Nephron (organoid): ENCODE data around the gene CDH13.

Experiments used
- H3K27ac Mint-ChIP-seq, 3 experiments: 2 replicates each; pipeline ENCODE4 v1.8.0; 2020; ENCODE audit warnings: mixed read lengths in 3 of 3, mild to moderate bottlenecking in 2 of 3, moderate library complexity in 1 of 3
- H3K27me3 Mint-ChIP-seq: 2 replicates; pipeline ENCODE4 v1.8.0; 2021; ENCODE audit warnings: low read depth, mild to moderate bottlenecking, moderate library complexity, mixed read lengths
- H3K36me3 Mint-ChIP-seq: 2 replicates; pipeline ENCODE4 v1.8.0; 2020; ENCODE audit warnings: low read depth, mixed read lengths
- H3K4me1 Mint-ChIP-seq: 2 replicates; pipeline ENCODE4 v1.8.0; 2020; ENCODE audit warnings: mixed read lengths
- H3K4me3 Mint-ChIP-seq, 3 experiments: 2 replicates each; pipeline ENCODE4 v1.8.0; 2020; ENCODE audit warnings: mild to moderate bottlenecking in 3 of 3, mixed read lengths in 3 of 3, moderate library complexity in 2 of 3
- H3K9me3 Mint-ChIP-seq: 2 replicates; pipeline ENCODE4 v1.8.0; 2020; ENCODE audit warnings: mixed read lengths
- CTCF ChIP-seq, 3 experiments: fragments of 200-600 bp; sonication (generic); IDR thresholded peaks; one replicate each; pipeline ENCODE4 v1.5.0; 2021; ENCODE audit warnings: antibody characterized with exemption in 3 of 3; ENCODE audit not compliant: unreplicated experiment in 3 of 3

CDH13 gene

GRCh38 chr16:83105279-83106077, 478.7 kb downstream of the CDH13 start:
- peaks cover 8% of the 10 kb centered on the region for H3K4me1 Mint-ChIP-seq
- TF ChIP-seq CTCF (IDR thresholded peaks at IDR 0.05; ENCODE audit: unreplicated experiment in 3 of 3), result no peak
- H3K36me3 Mint-ChIP-seq, result no peaks in the 10 kb centered on the region
- no peak overlapping the region for H3K4me3 Mint-ChIP-seq
- no peaks in the 10 kb centered on the region for H3K27me3 Mint-ChIP-seq
- no peaks in the 10 kb centered on the region for H3K9me3 Mint-ChIP-seq
- no peak overlapping the region for H3K27ac Mint-ChIP-seq

- no peak overlapping the region for H3K27ac Mint-ChIP-seq
Observed at GRCh38 chr16:83109490-83110125, 482.8 kb downstream of the CDH13 start.

GRCh38 chr16:83110269-83110668, 483.5 kb downstream of the CDH13 start:
- Mint-ChIP-seq H3K27me3 (peaks cover 15% of the 10 kb centered on the region), H3K9me3 (no peaks in the 10 kb centered on the region), H3K4me1 (peaks cover 28% of the 10 kb centered on the region), H3K4me3 (no peak overlapping the region), H3K36me3 (no peaks in the 10 kb centered on the region), H3K27ac (no peak overlapping the region)
- no peak for TF ChIP-seq CTCF (IDR thresholded peaks at IDR 0.05; ENCODE audit: unreplicated experiment in 3 of 3)

More at GRCh38 chr16:83109490-83110125, 482.8 kb downstream of the CDH13 start:
- TF ChIP-seq CTCF (IDR thresholded peaks at IDR 0.05; ENCODE audit: unreplicated experiment in 3 of 3), result no peak
- H3K9me3 Mint-ChIP-seq, result no peaks in the 10 kb centered on the region
- H3K36me3 Mint-ChIP-seq, result no peaks in the 10 kb centered on the region
- H3K4me1 Mint-ChIP-seq, result peaks cover 28% of the 10 kb centered on the region
- H3K27me3 Mint-ChIP-seq, result peaks cover 15% of the 10 kb centered on the region
- H3K4me3 Mint-ChIP-seq, result no peak overlapping the region

- H3K27ac Mint-ChIP-seq, result no peak overlapping the region
- H3K27me3 Mint-ChIP-seq, result peaks cover 20% of the 10 kb centered on the region
- TF ChIP-seq CTCF (IDR thresholded peaks at IDR 0.05; ENCODE audit: unreplicated experiment in 3 of 3), result peak; percentile 25 to 49 (median 36)
- no peak overlapping the region for H3K4me3 Mint-ChIP-seq
- H3K9me3 Mint-ChIP-seq, result no peaks in the 10 kb centered on the region
- H3K4me1 Mint-ChIP-seq, result peaks cover 33% of the 10 kb centered on the region
- no peaks in the 10 kb centered on the region for H3K36me3 Mint-ChIP-seq
Observed at GRCh38 chr16:83113317-83113716, 486.5 kb downstream of the CDH13 start.

GRCh38 chr16:83113811-83114210, 487.0 kb downstream of the CDH13 start:
- no peaks in the 10 kb centered on the region for H3K9me3 Mint-ChIP-seq
- no peaks in the 10 kb centered on the region for H3K36me3 Mint-ChIP-seq
- no peak overlapping the region for H3K4me3 Mint-ChIP-seq
- no peak overlapping the region for H3K27ac Mint-ChIP-seq
- TF ChIP-seq CTCF (IDR thresholded peaks at IDR 0.05; ENCODE audit: unreplicated experiment in 3 of 3), result no peak
- H3K4me1 Mint-ChIP-seq, result peaks cover 33% of the 10 kb centered on the region
- peaks cover 20% of the 10 kb centered on the region for H3K27me3 Mint-ChIP-seq
